PFSK-1 (cell line): ENCODE data around the gene TTC27.

Source experiments
- POLR2AphosphoS5 ChIP-seq: IDR thresholded peaks from 2 replicates; pipeline ENCODE4 v1.6.1; 2012; ENCODE audit warnings: low read depth, mild to moderate bottlenecking, control low read depth, low read length, moderate library complexity
- SIN3A ChIP-seq: IDR thresholded peaks from 2 replicates; pipeline ENCODE4 v1.6.1; 2012; ENCODE audit warnings: mild to moderate bottlenecking, low read length, moderate library complexity, borderline replicate concordance; ENCODE audit not compliant: insufficient read depth
- TAF1 ChIP-seq: IDR thresholded peaks from 2 replicates; pipeline ENCODE4 v1.6.1; 2012; ENCODE audit warnings: low read length, control low read depth, borderline replicate concordance; ENCODE audit not compliant: insufficient read depth
- TF ChIP-seq, protein P1 (sequence below), 2 experiments: IDR thresholded peaks; 2 replicates each; pipeline versions ENCODE4 v1.6.1 to v1.8.0; 2011 to 2012; ENCODE audit warnings: low read depth in 2 of 2, low read length in 2 of 2, control low read depth in 1 of 2, inconsistent platforms in 1 of 2, mild to moderate bottlenecking in 1 of 2, moderate library complexity in 1 of 2; ENCODE audit not compliant: insufficient read depth in 1 of 2

GRCh38 chr2:32756074-32756727 is 128.4 kb downstream of the TTC27 start:
- TF ChIP-seq POLR2AphosphoS5: no peak
- no peak for TF ChIP-seq TAF1
- TF ChIP-seq SIN3A: no peak
- TF ChIP-seq, protein P1, sequence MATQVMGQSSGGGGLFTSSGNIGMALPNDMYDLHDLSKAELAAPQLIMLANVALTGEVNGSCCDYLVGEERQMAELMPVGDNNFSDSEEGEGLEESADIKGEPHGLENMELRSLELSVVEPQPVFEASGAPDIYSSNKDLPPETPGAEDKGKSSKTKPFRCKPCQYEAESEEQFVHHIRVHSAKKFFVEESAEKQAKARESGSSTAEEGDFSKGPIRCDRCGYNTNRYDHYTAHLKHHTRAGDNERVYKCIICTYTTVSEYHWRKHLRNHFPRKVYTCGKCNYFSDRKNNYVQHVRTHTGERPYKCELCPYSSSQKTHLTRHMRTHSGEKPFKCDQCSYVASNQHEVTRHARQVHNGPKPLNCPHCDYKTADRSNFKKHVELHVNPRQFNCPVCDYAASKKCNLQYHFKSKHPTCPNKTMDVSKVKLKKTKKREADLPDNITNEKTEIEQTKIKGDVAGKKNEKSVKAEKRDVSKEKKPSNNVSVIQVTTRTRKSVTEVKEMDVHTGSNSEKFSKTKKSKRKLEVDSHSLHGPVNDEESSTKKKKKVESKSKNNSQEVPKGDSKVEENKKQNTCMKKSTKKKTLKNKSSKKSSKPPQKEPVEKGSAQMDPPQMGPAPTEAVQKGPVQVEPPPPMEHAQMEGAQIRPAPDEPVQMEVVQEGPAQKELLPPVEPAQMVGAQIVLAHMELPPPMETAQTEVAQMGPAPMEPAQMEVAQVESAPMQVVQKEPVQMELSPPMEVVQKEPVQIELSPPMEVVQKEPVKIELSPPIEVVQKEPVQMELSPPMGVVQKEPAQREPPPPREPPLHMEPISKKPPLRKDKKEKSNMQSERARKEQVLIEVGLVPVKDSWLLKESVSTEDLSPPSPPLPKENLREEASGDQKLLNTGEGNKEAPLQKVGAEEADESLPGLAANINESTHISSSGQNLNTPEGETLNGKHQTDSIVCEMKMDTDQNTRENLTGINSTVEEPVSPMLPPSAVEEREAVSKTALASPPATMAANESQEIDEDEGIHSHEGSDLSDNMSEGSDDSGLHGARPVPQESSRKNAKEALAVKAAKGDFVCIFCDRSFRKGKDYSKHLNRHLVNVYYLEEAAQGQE (IDR thresholded peaks at IDR 0.05; ENCODE audit: insufficient read depth in 1 of 2, low read depth in 2 of 2, low read length in 2 of 2): no peak
